ENCODE data around the gene PRPF8. TPM values are rescaled to one million over a fixed set of nuclear protein-coding genes. Genes with fewer than 3 reads are reported as not detected.

Gene PRPF8
- total and polyA plus RNA-seq, 2 of the 13 experiments (the other 11 are each of a cell fraction or from before 2014, with no cell fraction given) = 112 to 179 TPM

DNA sequence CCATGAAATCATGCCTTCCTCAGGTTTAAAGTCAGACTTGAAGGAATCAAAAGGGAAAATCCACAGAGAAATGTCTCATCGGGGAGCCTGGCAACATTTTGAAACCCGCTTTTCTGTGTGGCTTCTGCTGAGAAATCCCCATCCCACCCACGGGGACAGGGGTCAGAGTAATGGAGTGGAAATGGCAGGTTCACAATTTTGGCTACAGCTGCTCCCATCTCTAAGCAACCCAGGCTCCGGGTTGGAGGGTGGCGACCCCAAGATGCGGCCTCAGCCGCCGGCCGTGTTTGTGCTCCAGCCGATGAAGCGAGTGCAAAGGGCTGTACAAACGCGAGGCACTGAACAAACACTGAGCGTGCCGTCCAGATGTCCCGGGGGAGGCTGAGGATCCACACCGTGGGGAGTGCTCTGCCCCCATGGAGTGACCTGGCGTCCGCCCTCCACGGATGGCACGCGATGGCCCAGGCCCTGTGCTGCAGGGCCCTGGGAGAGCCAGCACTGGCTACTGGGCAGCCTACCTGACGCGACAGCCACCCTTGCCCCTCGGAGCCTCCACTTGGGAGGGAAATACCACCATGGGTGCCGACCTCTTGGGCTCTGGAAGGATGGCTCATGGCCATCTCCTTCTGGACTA is 78.2 kb downstream of the PRPF8 start (continued):
- no peak for TF ChIP-seq CBFB (CRISPR knock-in tag; IDR thresholded peaks at IDR 0.05)
- TF ChIP-seq U2AF2 (IDR thresholded peaks at IDR 0.05; ENCODE audit: low read depth, low read length) = no peak
- TF ChIP-seq ZNF292 (CRISPR knock-in tag; IDR thresholded peaks at IDR 0.05; ENCODE audit: borderline replicate concordance, low read depth) = 0 out of 2 replicates have a peak, but pooled peaks have one; percentile 42
- no peak for TF ChIP-seq GLI4 (CRISPR knock-in tag; IDR thresholded peaks at IDR 0.05; ENCODE audit: borderline replicate concordance)
- TF ChIP-seq NFE2L1 (CRISPR knock-in tag; IDR thresholded peaks at IDR 0.05; ENCODE audit: borderline replicate concordance) = no peak
- TF ChIP-seq, protein P1, sequence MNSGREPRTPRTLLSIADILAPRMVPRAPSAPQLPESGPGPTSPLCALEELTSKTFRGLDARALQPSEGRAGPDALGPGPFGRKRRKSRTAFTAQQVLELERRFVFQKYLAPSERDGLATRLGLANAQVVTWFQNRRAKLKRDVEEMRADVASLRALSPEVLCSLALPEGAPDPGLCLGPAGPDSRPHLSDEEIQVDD (CRISPR knock-in tag; IDR thresholded peaks at IDR 0.05; ENCODE audit: borderline replicate concordance) = no peak
- no peak for TF ChIP-seq ZNF484 (CRISPR knock-in tag; IDR thresholded peaks at IDR 0.05; ENCODE audit: borderline replicate concordance, low read depth)
- TF ChIP-seq, protein P2, sequence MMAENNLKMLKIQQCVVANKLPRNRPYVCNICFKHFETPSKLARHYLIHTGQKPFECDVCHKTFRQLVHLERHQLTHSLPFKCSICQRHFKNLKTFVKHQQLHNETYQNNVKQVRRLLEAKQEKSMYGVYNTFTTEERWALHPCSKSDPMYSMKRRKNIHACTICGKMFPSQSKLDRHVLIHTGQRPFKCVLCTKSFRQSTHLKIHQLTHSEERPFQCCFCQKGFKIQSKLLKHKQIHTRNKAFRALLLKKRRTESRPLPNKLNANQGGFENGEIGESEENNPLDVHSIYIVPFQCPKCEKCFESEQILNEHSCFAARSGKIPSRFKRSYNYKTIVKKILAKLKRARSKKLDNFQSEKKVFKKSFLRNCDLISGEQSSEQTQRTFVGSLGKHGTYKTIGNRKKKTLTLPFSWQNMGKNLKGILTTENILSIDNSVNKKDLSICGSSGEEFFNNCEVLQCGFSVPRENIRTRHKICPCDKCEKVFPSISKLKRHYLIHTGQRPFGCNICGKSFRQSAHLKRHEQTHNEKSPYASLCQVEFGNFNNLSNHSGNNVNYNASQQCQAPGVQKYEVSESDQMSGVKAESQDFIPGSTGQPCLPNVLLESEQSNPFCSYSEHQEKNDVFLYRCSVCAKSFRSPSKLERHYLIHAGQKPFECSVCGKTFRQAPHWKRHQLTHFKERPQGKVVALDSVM (CRISPR knock-in tag; IDR thresholded peaks at IDR 0.05) = 0 out of 2 replicates have a peak, but pooled peaks have one; percentile 16
- TF ChIP-seq ZNF256 (CRISPR knock-in tag; conservative IDR thresholded peaks at IDR 0.05) = no peak
- TF ChIP-seq DNMT3B (CRISPR knock-in tag; conservative IDR thresholded peaks at IDR 0.05) = no peak
- TF ChIP-seq, protein P3, sequence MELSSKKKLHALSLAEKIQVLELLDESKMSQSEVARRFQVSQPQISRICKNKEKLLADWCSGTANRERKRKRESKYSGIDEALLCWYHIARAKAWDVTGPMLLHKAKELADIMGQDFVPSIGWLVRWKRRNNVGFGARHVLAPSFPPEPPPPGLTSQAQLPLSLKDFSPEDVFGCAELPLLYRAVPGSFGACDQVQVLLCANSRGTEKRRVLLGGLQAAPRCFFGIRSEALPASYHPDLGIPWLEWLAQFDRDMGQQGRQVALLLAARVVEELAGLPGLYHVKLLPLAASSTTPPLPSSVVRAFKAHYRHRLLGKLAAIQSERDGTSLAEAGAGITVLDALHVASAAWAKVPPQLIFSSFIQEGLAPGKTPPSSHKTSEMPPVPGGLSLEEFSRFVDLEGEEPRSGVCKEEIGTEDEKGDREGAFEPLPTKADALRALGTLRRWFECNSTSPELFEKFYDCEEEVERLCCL (CRISPR knock-in tag; IDR thresholded peaks at IDR 0.05; ENCODE audit: borderline replicate concordance) = no peak
- no peak for TF ChIP-seq ZMYM2 (CRISPR knock-in tag; IDR thresholded peaks at IDR 0.05)
- no peak for TF ChIP-seq THAP11 (CRISPR knock-in tag; IDR thresholded peaks at IDR 0.05)
- no peak; the same call in 1 of the 2 replicates for TF ChIP-seq SP4 (CRISPR knock-in tag; IDR thresholded peaks at IDR 0.05)
- TF ChIP-seq ASH2L (IDR thresholded peaks at IDR 0.05; ENCODE audit: insufficient read length, low read depth, low read length) = peak; percentile 36
- TF ChIP-seq CREB1 (IDR thresholded peaks at IDR 0.05) = no peak
- no peak for TF ChIP-seq CREB1 (CRISPR knock-in tag; IDR thresholded peaks at IDR 0.05)
- no peak for TF ChIP-seq ZNF749 (CRISPR knock-in tag; IDR thresholded peaks at IDR 0.05; ENCODE audit: borderline replicate concordance)
- TF ChIP-seq, protein P4, sequence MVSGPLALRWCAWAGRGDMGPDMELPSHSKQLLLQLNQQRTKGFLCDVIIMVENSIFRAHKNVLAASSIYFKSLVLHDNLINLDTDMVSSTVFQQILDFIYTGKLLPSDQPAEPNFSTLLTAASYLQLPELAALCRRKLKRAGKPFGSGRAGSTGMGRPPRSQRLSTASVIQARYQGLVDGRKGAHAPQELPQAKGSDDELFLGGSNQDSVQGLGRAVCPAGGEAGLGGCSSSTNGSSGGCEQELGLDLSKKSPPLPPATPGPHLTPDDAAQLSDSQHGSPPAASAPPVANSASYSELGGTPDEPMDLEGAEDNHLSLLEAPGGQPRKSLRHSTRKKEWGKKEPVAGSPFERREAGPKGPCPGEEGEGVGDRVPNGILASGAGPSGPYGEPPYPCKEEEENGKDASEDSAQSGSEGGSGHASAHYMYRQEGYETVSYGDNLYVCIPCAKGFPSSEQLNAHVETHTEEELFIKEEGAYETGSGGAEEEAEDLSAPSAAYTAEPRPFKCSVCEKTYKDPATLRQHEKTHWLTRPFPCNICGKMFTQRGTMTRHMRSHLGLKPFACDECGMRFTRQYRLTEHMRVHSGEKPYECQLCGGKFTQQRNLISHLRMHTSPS (CRISPR knock-in tag; IDR thresholded peaks at IDR 0.05; ENCODE audit: low read depth) = peak; percentile 72
- TF ChIP-seq DMAP1 (CRISPR knock-in tag; IDR thresholded peaks at IDR 0.05) = no peak
- no peak for TF ChIP-seq MYNN (CRISPR knock-in tag; IDR thresholded peaks at IDR 0.05; ENCODE audit: low read depth)
- TF ChIP-seq HOXA3 (CRISPR knock-in tag; IDR thresholded peaks at IDR 0.05) = peak; percentile 65; the same call in 1 of the 2 replicates
- TF ChIP-seq KDM3A (CRISPR knock-in tag; IDR thresholded peaks at IDR 0.05; ENCODE audit: low read depth) = no peak
- TF ChIP-seq, protein P5, sequence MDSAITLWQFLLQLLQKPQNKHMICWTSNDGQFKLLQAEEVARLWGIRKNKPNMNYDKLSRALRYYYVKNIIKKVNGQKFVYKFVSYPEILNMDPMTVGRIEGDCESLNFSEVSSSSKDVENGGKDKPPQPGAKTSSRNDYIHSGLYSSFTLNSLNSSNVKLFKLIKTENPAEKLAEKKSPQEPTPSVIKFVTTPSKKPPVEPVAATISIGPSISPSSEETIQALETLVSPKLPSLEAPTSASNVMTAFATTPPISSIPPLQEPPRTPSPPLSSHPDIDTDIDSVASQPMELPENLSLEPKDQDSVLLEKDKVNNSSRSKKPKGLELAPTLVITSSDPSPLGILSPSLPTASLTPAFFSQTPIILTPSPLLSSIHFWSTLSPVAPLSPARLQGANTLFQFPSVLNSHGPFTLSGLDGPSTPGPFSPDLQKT (CRISPR knock-in tag; IDR thresholded peaks at IDR 0.05; ENCODE audit: borderline replicate concordance) = no peak
